ENCODE data around the gene GTSF1L.

The GTSF1L gene

GRCh38 chr20:43721429-43722152, 5.2 kb downstream of the GTSF1L start:
- no peak for DNase-seq (ENCODE audit: low read depth in 1 of 2, low spot score in 1 of 2)

GRCh38 chr20:43721097-43721428, 5.7 kb downstream of the GTSF1L start:
- no peak for TF ChIP-seq JUND (IDR thresholded peaks at IDR 0.05; ENCODE audit: low read depth)
- no peak for DNase-seq (ENCODE audit: low read depth in 1 of 2, low spot score in 1 of 2)
- in situ Hi-C loops (cut with HindIII; ENCODE audit: low pct_unique_long_range_greater_than_20kb, low sequenced_read_pairs), result no loop called here

More at GRCh38 chr20:43721429-43722152, 5.2 kb downstream of the GTSF1L start:
- no peak for TF ChIP-seq JUND (IDR thresholded peaks at IDR 0.05; ENCODE audit: low read depth)
- in situ Hi-C loops (cut with HindIII; ENCODE audit: low pct_unique_long_range_greater_than_20kb, low sequenced_read_pairs), result no loop called here

DNA sequence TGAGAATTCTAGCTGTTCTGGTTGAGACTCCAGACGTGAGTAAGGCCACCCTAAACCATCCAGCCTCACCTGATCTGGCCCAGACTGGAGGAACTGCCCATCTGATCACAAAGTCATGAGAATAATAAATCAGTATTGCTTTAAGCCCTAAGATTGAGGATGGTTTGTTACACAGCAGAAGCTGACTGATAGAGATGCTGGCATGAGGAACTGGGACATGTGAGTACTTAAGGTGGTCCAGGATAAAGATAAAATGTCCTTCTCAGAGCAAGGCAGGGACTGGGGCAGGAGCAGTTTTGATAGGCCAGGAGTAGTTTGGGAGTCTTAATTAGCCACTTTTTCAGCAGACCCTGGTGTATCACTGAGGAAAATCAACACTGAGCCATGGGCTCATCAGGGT, 6.8 kb downstream of the GTSF1L start:
- in situ Hi-C loops (cut with HindIII; ENCODE audit: low pct_unique_long_range_greater_than_20kb, low sequenced_read_pairs), result no loop called here
- TF ChIP-seq JUND (IDR thresholded peaks at IDR 0.05; ENCODE audit: low read depth), result no peak
- no peak for DNase-seq (ENCODE audit: low read depth in 1 of 2, low spot score in 1 of 2)

- in situ Hi-C loops (cut with HindIII; ENCODE audit: low pct_unique_long_range_greater_than_20kb, low sequenced_read_pairs), result no loop called here
- TF ChIP-seq JUND (IDR thresholded peaks at IDR 0.05; ENCODE audit: low read depth), result no peak
- no peak for DNase-seq (ENCODE audit: low read depth in 1 of 2, low spot score in 1 of 2)
Measured at GRCh38 chr20:43717616-43717995, 9.2 kb downstream of the GTSF1L start.

DNA sequence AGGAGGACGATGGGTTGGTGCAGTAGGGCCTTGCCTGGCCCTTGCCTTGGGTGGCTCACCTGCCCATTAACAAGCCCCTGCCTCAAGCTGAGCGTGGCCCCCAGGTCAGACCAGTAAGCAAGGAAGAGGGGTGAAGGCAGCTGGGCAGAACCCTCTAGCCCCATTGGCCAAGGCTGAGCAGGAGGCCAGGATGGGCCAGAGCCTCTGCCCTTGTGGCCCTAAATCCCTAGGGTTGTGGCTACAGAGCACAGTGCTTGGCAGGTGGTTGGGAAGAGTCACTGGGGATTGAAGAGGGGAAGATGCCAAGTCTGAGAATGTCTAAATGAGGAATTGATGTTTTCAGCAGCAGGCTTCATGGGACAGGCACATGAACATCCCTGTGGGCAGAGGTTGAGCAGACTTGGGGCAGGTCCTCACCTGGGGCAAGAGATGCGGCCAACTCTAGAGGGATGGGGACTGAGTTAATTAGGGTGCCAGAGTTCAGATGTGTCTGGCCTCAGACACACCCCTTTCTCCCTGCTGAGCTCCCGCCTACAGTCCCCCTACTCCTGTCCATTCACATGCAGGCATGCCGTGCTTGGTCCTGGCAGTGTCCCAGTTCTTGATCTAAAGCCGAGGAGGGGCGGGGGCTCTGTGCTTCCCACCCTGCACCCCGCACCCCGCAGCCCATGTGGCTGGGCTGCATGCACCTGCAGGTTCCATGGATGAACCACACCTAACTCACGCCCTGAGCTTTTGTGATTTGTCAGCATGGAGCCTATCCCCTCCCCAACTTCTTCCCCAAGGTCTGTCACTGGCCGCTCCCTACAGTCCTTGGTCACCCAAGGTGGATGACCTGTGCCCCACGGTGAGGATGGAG, 9.8 kb downstream of the GTSF1L start:
- no peak for DNase-seq (ENCODE audit: low read depth in 1 of 2, low spot score in 1 of 2)
- in situ Hi-C loops (cut with HindIII; ENCODE audit: low pct_unique_long_range_greater_than_20kb, low sequenced_read_pairs), result no loop called here
- TF ChIP-seq JUND (IDR thresholded peaks at IDR 0.05; ENCODE audit: low read depth), result no peak

DNA sequence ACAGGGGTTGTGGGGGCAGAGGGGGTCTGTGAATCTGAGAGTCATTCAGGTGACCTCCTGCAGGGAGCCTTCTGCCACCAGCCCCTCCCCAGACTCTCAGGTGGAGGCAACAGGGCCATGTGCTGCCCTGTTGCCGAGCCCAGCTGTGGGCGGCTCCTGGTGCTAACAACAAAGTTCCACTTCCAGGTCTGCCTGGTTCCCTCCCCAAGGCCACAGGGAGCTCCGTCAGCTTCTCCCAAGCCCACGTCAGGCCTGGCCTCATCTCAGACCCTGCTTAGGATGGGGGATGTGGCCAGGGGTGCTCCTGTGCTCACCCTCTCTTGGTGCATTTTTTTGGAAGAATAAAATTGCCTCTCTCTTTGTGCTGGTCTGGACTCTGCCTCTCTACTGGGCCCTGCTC, 10.7 kb downstream of the GTSF1L start:
- no peak for TF ChIP-seq JUND (IDR thresholded peaks at IDR 0.05; ENCODE audit: low read depth)
- in situ Hi-C loops (cut with HindIII; ENCODE audit: low pct_unique_long_range_greater_than_20kb, low sequenced_read_pairs), result no loop called here
- no peak for DNase-seq (ENCODE audit: low read depth in 1 of 2, low spot score in 1 of 2)

DNA sequence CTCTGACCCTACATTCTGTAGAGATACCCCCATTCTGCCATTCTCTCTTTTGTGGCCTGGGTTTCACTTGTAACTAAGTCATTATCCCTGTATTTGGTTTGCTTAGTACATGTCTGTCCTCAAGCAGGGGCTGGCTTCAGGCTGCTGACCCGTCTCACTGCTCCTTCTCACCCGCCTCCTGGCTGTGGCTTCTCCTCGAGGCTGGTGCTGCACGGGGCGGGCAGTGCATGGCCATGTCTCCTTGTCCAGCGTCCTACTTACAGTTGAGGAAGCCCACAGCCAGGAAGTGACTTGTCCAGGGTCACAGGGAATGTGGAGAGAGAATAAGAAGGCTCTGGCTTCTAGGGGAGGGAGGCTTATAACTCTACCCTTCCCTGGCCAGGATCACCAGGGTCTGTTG, 11.3 kb downstream of the GTSF1L start:
- TF ChIP-seq JUND (IDR thresholded peaks at IDR 0.05; ENCODE audit: low read depth), result no peak
- in situ Hi-C loops (cut with HindIII; ENCODE audit: low pct_unique_long_range_greater_than_20kb, low sequenced_read_pairs), result no loop called here
- DNase-seq (ENCODE audit: low read depth in 1 of 2, low spot score in 1 of 2), result no peak

GRCh38 chr20:43715044-43715443, 11.8 kb downstream of the GTSF1L start:
- no peak for TF ChIP-seq JUND (IDR thresholded peaks at IDR 0.05; ENCODE audit: low read depth)
- DNase-seq (ENCODE audit: low read depth in 1 of 2, low spot score in 1 of 2), result no peak
- in situ Hi-C loops (cut with HindIII; ENCODE audit: low pct_unique_long_range_greater_than_20kb, low sequenced_read_pairs), result no loop called here

GRCh38 chr20:43711098-43711654, 15.6 kb downstream of the GTSF1L start:
- in situ Hi-C loops (cut with HindIII; ENCODE audit: low pct_unique_long_range_greater_than_20kb, low sequenced_read_pairs), result no loop called here
- TF ChIP-seq JUND (IDR thresholded peaks at IDR 0.05; ENCODE audit: low read depth), result no peak
- no peak for DNase-seq (ENCODE audit: low read depth in 1 of 2, low spot score in 1 of 2)

- no peak for TF ChIP-seq JUND (IDR thresholded peaks at IDR 0.05; ENCODE audit: low read depth)
- DNase-seq (ENCODE audit: low read depth in 1 of 2, low spot score in 1 of 2), result no peak
- in situ Hi-C loops (cut with HindIII; ENCODE audit: low pct_unique_long_range_greater_than_20kb, low sequenced_read_pairs), result no loop called here
Measured at GRCh38 chr20:43710370-43711044, 16.3 kb downstream of the GTSF1L start.

GRCh38 chr20:43702502-43702901, 24.3 kb downstream of the GTSF1L start:
- no peak for TF ChIP-seq JUND (IDR thresholded peaks at IDR 0.05; ENCODE audit: low read depth)
- in situ Hi-C loops (cut with HindIII; ENCODE audit: low pct_unique_long_range_greater_than_20kb, low sequenced_read_pairs), result no loop called here
- DNase-seq (ENCODE audit: low read depth in 1 of 2, low spot score in 1 of 2), result no peak

GRCh38 chr20:43700627-43701026, 26.2 kb downstream of the GTSF1L start:
- no peak for TF ChIP-seq JUND (IDR thresholded peaks at IDR 0.05; ENCODE audit: low read depth)
- in situ Hi-C loops (cut with HindIII; ENCODE audit: low pct_unique_long_range_greater_than_20kb, low sequenced_read_pairs), result no loop called here
- no peak for DNase-seq (ENCODE audit: low read depth in 1 of 2, low spot score in 1 of 2)
